NK-92 (cell line): ENCODE data around the gene MYZAP.

Source experiments
- DNase-seq: peaks from one replicate; lab custom pipeline; 2025; ENCODE audit not compliant: unreplicated experiment; lab: John Stamatoyannopoulos, UW

MYZAP gene, protein sequence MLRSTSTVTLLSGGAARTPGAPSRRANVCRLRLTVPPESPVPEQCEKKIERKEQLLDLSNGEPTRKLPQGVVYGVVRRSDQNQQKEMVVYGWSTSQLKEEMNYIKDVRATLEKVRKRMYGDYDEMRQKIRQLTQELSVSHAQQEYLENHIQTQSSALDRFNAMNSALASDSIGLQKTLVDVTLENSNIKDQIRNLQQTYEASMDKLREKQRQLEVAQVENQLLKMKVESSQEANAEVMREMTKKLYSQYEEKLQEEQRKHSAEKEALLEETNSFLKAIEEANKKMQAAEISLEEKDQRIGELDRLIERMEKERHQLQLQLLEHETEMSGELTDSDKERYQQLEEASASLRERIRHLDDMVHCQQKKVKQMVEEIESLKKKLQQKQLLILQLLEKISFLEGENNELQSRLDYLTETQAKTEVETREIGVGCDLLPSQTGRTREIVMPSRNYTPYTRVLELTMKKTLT

DNA sequence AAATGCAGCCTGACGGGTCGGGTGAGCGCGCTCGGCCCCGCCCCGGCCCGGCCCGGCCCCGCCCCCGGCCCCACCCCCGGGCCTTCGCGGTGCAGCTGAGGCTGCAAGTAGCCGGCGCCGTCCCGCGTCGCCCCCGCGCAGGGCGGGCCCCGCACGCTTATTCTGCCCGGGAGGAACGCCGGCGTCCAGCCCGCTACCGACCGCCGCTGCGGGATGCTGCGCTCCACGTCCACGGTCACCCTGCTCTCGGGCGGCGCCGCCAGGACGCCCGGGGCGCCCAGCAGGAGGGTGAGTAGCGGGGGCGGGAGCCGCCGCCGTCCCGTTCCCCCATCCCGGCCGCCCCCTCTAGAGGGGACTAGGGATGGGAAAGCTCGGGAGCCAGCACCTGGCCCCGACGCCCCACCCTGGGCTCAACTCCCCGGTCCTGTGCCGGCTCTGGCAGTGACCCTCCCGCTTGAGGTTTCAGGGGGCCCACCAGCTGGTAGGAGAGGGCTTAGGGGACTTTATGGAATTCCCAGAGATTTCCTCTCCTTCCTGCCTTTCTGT lies at the start of gene MYZAP:
MYZAP (plus strand) TSS at position 83 of the 546 bp plus-strand sequence; CDS start at position 214, 131 bp downstream.
- no peak for DNase-seq

DNA sequence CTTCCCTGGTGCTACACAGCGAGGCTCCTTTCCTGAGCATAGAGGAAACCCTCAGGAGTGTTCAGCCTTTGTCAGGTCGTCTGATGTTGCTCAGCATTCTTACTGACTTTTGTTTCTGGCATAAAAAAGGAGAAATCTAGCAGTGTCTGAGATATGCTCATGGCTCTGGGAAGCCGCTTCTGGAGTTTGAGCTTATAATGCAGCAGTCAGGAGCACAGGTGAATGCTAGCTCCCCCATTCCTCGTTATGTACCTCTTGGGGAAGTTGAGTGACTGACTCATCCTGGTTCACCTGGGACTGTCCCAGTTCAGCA lies 49.2 kb upstream of the MYZAP start:
- no peak for DNase-seq

DNA sequence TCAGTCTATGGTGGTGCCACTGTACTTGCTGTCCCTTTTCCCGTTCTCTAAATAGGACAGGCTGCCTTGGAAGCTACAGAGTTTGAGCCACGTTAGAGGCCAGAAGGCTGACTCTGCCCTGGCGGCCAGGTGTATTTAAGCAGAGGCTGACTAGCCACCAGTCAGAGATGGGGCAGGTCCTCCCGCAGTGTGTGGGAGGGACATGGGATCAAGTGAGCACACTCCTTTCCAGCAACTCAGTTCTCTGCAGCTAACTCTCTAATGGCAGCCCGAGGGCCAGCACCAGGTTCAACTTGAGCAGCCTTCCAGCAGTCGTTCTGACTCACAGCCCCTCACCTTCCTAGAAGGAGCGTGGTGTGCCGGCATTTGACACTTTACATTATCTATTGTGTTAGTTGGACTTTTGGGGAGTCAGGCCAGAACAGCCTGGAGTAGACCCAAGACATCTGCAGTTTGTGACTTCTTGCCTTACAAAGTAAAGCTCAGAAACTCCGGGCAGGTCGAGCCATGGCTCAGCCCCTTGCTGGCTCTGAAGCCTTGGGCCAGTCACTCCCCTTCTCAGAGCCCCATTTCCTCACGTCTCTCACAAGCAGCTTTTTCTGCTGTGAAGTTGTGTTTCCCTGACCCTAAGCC lies 46.7 kb upstream of the MYZAP start:
- DNase-seq = no peak

DNA sequence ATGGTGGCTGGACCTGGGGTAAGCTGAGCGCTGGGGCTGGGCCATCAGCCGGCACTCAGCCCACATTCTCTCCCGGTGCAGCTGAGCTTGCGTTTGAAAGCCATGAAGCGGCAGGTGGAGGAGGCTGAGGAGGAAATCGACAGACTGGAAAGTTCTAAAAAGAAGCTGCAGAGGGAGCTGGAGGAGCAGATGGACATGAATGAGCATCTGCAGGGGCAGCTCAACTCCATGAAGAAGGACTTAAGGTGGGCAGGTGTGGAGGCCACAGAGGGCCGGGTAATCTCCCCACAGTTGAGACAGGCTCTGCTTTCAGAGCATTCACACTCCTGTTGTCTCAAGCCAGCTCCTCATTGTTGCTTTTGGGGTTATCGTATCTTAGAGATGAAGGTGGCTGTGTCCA lies 45.7 kb upstream of the MYZAP start:
- DNase-seq = no peak

DNA sequence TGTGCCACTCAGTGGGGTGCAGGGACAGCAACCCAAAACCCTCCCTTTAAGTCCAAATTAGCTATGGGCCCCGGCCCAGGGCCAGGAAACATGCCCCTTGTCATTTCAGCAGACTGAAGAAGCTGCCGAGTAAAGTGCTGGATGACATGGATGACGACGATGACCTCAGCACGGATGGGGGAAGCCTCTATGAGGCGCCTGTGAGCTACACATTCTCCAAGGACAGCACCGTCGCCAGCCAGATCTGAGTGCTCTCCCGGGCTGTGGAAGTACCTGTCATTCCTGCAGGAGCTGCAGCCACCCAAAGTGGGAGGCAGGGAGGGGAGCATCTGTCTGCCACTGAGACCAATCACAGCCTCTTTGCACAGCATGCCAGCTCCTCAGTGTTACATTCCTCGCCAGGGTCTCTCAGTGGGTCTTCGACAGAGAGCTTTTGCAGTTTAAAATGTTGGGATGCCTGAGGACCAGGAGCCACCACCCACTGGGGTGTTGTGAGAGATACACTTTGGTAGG lies 44.4 kb upstream of the MYZAP start:
- DNase-seq = no peak

DNA sequence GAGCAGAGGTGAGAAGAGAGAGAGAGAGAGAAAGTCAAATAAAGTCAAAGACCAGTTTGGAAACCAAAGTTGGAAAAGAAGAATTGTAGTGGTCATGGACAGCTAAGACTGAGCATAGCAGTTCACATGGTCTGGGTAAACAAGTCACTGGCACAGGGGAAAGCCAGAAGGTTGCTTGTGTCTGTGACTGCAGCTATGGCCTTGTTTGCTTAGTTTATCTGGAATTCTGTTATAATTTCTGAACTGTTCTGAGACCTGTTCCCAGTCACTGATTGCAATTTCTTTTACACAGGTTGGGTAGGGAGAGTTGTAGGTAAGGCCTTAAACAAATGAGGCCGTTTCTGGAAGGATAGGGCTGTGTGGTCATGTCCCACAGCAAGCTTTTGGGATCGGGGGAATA lies 43.4 kb upstream of the MYZAP start:
- DNase-seq = no peak

DNA sequence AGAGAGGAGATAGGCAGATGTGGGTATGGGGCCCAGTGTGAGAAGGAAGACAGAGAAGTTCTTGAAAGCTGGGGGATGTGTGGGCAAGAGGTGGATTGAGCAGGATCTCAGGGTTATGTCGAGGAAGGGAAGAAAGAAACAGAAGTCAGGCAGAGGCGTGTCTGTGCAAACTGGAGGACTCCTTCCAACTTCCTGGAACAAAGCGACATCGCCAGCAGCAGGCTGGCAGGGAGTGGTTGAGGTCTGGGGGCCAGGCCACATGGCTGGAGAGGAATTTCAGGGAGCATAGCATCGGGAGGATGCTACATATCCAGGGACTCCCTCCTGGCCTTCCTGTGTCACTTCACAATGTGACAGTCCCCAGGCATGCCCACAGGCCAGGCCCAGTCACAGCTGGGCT lies 42.9 kb upstream of the MYZAP start:
- no peak for DNase-seq

DNA sequence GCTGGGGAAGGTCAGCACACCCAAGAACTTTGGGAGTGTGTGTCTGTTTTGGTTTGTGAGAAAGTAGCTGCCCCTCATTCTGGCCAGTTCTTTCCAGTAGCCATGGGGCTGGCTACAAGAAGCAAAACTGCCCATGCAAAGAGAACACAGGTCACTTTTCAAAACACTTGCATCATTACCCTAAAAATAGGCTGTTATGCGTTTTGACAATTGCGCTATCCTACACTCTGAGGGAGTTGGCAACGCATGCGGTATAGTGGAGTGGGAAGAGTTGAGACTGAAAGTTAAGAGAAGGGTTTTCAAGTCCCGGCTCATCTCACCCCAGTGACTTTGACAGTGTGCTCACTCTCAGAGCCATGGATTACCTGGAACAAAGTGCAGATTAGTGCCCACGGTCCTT lies 41.8 kb upstream of the MYZAP start:
- DNase-seq = no peak

DNA sequence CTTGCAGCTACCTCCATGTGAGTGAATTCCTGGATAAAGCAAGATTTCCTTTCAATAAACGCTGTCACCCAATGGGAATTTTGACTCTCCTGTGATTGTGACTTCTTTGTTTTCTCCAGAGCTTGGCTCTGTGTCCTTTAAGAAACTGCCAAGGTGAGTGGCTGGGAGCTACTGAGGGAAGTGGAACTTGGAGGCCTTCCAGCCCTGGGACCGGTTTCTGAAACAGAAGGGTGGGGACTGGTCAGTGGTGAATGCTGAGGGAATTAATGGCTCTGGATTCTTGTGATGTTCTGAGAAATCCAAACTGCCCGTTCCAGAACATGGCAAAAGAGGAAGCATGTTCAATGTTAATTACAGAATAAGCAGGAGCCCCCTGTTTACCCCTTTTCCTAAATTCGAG lies 41.1 kb upstream of the MYZAP start:
- DNase-seq = no peak

DNA sequence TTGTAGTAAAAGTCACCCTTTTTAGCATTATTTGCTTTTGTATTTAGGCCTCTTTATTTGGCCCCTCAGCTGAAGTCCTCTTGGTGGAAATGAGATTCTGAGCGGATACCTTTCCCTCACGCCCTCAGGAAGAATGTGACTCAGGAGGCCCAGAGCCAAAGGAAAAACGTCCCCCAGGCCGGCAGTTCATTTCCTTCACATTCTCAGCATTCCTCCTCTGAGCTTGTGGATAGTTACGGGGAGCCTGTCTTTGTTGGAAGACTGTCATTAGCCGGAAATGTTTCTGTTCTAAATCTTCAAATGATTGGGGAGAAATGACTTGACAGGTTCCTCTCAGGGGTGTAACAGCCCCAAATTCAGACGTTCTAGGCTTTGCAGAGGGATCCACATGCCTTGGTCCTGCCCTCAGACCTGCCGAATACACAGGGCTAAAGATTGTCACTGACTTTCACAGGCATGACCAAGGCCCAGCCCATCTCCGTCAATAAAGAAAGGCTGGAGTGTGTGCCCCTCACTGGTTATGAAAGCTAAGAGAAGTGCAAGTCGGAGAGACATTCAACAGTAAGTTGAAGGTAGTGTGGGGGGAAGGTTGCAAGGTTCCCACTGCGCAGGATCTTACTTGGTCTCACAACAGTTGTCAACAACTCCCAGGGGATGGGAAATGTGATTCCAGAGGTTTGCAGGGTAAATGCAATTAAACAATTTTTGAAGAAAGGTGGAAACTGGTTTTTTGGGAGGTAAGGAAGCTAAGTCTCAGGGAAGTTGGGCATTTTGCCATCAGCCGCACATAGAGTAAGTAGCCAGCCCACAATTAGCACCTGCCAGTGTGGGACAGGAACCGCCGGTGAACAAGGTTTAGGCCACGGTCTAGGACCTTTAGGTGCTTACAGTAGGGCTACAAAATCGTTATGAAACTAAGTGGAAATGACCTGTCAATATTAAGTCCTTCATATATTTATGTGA lies 39.7 kb upstream of the MYZAP start:
- DNase-seq = no peak

DNA sequence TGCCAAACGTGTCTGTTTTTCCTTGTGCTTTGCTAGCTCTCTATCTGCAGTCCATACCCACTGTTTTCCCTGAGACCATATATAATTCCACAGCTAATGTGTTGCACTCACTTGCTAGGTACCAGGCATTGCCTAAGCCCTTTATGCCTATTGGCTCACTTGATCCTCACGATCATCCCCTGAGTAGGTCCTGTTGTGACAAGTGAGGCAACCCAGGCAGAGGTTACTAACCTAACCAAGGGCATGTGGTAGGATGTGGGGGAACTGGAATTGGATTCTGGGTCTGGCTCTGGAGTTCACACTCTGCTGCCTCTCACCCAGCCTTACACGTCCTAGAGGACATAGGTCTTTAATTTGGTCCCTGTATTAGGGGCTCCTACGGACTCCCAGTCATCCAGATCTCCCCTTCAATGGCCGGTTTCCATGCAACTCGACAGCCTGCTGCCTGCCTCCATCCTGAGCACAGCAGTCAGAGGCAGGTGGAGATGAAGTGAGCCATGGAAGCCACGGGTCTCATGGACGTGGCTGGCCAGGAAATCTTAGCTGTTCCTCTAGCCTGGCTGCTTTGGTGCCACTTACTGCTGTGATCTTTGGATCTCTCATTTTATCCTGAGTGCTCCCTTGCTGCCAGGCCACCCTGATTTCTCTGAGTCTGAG lies 38.9 kb upstream of the MYZAP start:
- DNase-seq = no peak

DNA sequence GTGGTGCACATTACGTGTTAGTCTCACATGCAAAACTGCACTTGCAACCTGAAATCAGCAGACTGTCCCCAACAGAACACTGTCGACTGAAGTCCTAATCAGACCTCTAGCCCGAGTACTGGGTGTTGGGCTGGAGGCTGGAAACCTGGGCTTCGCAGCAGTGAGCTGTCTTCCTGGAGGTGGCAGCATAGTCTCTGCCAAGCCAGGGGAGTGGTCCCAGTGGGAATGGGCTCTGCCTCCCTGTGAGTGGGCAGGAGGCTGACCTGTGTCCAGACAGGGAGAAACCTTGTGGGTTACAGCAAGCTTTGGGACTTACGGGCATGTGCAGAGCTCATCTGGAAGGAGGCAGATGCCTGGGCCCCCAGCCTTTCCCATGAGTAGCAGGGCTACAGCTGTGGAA lies 38.2 kb upstream of the MYZAP start:
- no peak for DNase-seq

DNA sequence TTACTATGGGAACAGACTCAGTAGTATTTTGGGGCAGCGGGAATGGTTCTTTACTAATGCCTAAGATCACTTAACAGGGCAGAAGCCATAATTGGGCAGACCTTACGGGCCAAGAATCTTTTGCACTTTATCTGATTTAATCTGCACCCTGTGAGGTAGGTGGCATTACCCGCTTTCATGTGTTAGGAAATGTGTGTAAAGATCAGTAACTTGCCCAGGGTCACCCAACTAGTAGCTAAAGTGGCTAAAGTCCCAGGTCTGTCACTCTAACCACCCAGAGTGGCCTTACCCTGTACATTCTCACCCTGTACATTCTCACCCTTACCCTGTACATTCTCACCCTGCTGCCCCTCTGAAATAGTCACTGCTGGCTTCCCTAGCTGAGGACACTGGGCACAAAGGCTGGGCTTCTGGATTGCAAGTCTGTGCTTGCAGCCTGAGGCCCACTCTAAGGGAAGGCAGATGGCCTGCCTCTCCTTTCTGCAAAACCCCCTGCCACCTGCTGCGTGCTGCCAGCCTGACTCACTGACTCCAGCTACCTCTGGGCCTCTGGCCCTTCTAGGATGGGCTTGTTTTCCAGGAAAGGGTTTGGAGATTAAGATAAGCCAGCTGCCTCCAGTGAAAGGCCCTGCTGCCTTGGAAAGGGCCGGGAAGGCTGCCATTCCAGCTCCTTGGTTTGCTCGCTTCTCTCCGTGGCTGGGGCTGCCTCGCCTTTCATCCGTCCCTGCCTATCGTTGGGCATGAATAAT lies 37.5 kb upstream of the MYZAP start:
- no peak for DNase-seq

DNA sequence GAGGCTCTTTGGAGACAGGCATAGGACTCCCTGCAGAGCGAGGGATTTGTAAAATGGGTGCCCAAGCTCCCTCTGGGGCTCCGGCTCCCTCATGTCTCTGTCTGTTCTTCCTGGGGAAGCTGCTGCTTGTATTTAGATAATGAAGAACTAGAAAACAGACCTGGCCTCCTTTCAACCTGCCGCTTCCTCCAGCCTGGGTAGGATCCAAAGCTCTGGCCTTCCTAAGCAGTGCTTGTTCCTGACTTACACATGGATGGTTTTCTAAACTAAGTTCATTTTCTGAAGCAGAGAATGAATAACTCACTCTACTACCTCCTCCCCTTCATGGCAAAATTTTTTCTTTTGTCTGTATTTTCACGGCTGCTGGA lies 36.9 kb upstream of the MYZAP start:
- no peak for DNase-seq

DNA sequence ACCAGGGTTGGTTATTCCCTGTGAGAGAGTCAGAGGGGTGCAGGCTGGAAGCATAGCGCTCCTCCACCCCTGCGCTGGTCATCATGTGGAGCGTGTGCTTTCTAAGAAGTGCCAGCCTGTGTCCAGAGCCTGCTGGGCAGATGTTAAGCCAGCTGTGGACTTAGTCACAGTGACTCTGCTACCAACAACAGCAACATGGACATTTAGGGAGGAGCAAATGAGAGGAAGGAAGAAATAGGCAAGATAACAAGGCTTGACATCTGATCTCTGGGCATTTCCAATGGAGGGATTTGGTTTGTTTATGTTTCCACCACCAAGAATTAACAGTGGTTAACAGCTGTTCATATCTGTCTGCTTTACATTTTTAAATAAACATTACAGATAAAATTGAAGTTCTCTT lies 36.4 kb upstream of the MYZAP start:
- no peak for DNase-seq

DNA sequence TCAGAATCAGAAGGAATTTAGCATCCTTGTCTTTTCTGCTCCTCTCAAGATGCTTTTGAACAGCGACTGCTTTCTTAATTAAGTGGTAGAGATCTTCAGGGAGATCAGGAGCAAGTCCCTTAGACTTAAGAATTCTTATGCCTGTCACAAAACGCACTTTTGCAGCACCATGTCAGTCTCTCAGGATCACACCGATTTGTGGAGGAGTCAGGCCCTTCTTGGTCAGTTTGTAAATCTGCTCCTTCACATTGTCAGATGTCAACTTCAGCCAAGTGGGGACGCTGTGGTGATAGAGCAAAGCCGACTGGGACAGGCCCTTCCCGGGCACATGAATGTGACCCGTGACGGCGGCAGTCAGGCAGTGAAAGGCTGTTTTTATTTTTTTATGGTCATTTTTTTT lies 35.7 kb upstream of the MYZAP start:
- DNase-seq = no peak

DNA sequence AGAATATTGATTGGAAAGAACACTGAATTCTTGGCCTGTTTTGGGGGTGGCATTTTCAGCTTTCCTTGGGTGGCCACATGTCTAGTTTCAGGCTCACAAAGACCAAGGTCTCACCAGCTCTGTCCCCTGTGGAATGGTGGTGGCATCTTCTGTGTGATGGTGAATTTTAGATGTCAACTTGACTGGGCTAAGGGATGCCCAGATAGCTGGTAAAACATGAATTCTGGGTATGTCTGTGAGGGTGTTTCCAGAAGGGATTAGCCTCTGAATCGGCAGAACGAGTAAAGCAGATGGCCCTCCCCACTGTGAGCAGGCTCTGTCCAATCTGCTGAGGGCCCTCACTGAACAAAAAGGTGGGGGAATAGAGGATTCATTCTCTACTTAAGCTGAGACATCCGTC lies 34.4 kb upstream of the MYZAP start:
- no peak for DNase-seq

DNA sequence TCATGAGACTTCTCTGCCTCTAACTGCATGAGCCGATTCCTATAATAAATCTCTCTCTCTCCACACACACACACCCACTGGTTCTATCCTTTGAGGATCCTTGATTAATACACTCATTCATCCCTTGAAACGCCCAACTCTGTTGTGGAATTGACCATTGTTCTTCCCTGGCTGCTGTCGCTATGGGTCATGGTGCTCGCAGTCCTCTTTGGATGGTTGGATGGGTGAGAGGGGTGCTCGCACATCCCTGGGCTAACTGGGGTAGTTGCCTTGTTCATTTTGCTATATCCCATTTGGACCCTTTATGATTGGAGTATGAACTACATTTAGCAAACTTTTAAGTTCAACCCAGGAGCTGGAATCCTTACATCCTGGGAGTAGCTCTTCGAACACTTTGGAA lies 33.9 kb upstream of the MYZAP start:
- no peak for DNase-seq

DNA sequence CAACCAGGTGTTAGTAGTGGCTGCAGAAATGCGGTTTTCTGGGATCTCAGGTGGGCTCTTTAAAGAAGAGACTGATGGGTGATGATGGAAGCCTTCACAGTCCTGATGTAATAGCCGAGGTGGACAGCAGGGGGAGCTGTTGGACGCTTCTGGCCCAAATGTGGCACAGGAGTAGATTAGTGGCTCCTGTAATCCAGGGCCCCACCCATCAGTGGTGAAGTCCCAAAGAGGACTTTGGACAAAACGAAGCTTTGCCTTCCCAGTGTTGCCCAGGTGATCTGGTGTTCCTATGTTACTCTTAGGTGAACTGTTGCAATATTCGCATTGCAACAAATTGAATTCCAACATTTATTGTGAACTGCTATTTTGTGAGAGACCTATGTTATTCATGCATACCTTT lies 31.8 kb upstream of the MYZAP start:
- no peak for DNase-seq
